CD4-positive, alpha-beta T cell treated with Interleukin-12 subunit alpha and Interleukin-12 subunit beta, for 1 hour (primary cell): ENCODE results near the gene TPCN2.
A peak's percentile ranks its signal among the peaks of the same experiment; 100 is the strongest.

ENCODE experiments used
- DNase-seq: peaks from one replicate; pipeline ENCODE4 v3.0.0-alpha.2; 2020

Gene TPCN2

GRCh38 chr11:69155302-69156234, 106.8 kb downstream of the TPCN2 start, which contains the start of gene SMIM38:
Gene SMIM38 (plus strand): TSS chr11:69155935. CDS start chr11:69157847, 1,912 bp downstream.
- no peak for DNase-seq

GRCh38 chr11:69156235-69156639, 107.5 kb downstream of the TPCN2 start:
- DNase-seq = no peak

- no peak for DNase-seq
Measured at GRCh38 chr11:69156673-69157155, 108.0 kb downstream of the TPCN2 start.

GRCh38 chr11:69157156-69157821, 108.6 kb downstream of the TPCN2 start:
- no peak for DNase-seq

DNA sequence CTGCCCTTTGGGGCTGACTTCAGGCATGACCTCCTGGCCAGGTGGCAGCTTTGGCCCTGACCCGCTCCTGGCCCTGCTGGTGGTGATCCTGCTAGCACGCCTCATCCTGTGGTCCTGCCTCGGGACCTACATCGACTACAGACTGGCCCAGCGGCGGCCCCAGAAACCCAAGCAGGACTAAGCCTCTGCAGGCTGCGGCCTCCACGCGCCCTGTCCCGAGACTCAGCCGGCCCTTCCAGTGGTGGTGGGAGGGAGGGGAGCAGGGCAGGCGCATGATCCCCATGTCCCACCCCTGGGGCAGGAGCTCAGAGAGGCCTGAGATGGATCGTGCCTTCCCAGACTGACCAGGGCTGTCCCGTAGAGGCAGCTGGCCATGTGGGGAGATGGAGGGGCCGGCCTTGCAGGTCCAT, 109.1 kb downstream of the TPCN2 start:
- no peak for DNase-seq

DNA sequence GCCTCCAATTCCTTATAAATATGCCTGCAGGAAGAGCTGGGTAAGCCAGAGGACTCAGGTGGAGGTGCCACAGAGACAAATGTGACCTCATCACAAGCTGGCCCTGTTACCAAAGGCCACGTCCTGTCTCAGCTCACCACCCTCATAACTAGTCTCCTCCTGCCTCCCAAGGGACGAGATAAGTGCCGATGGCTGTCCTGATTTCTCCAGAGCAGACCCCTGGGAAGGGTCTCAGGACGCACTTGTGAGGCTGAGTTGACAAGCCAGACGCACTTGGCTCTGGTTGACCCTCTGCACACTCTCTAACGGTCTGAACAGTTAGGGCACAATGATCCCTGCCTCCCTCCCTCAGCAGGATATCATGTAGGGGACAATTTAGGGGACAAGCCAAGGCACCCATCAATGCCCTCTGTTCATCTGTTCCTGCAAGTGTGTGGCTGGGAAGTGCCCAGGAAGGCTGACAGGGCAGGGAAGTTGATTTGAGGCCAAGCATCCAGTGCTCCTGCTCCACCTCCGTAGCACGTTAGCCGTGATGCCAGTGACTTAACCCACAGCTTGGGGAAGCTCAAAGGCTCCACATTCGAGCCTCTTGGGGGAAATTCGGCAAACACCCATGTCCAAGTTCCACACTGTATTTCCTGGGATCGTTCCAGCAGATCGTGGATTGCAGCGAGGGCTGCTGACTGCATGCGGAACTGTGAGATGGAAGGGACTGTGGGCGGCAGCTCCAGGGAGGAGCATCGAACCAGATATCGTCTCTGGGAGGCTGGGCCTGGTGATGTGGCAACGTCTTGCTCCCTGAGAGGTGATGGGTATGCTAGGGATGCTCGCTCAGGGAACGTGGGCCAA, 109.8 kb downstream of the TPCN2 start:
- no peak for DNase-seq

DNA sequence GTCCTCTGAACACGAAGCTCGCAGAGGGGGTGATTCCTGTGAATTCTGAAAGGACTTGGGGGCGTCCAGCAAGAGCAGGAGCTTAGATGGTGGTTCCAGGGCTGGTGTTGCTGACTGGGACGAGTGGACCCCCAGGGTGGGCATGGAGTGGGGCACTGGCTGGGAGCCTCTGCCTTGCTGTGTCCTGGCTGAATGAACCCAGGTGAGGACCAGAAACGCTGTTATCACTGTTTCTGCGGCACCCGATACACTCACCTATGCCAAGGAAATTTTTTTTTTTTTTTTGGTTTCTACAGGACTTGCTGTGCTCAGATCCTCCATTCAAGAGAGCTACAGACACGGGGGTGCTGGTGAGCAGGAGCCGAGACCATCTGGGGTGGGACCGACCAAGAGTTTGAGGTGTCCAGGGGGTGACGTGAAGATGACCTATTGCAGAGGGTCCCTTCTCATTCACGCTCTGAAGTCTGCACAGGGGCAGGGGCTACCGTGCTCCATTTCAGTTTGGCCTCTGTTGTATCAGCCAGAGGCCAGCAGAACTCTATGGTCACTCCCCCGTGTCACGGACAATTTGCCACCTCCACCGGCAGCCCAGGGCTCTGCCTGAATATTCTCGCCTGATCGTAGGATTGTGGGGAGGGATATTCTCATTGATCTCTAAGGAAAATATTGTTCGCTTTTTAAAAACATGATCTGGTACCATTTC, 110.6 kb downstream of the TPCN2 start:
- DNase-seq = no peak

DNA sequence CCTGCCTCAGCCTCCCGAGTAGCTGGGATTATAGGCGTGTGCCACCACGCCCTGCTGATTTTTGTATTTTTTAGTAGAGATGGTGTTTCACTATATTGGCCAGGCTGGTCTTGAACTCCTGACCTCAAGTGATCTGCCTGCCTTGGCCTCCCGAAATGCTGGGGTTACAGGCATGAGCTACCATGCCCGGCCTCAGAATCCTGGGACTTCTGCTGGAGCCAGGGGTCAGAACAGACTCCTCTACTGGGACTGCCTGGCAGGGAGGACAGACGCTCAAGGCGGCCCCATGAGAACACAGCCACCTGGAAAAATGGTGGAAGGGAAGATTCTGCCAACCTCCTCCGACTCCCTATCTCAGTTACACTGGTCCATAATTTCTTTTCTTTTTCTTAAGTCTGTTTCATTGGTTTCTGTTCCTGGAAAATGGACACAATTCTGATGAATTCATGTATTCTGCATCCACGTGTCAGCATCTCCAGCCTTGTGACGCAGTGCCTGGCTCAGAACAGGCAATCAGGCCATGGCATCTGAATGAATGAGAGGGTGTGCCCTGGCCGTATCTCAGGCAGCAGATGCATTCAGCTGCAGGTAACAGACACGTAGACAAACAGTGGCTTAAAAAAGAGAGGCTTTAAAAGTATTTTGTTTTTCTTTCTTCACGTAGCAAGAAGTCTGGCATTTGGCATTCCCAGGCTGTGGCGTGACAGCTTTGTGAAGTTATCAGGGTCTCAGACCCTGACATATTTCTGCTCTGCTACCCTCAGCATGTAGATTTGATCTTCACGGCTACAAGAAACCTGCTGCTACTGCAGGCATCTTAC, 111.8 kb downstream of the TPCN2 start:
- DNase-seq = no peak

- DNase-seq = no peak
Measured at GRCh38 chr11:69161117-69161407, 112.3 kb downstream of the TPCN2 start.

- no peak for DNase-seq
Measured at GRCh38 chr11:69162505-69162904, 113.8 kb downstream of the TPCN2 start.

DNA sequence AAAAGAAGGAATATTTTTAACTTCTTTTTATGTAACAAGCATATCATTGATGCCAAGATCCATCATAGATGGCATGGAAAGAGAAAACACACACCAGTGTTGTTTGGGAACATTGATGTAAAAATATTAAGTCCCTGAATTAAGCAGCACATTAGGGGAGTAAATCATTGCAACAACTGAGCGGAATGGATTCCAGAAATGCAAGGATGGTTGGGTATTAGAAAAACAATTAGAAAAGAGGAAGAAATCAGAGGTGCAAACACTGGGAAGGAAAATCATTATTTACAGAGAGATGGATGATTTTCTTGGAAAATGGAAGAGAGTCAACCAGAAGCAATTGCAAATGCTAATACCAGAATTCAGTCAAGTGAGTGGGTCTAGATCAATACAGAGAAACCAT, 115.1 kb downstream of the TPCN2 start:
- DNase-seq = no peak

- DNase-seq = no peak
Measured at GRCh38 chr11:69164824-69165223, 116.1 kb downstream of the TPCN2 start.

GRCh38 chr11:69165775-69166174, 117.0 kb downstream of the TPCN2 start:
- DNase-seq = no peak

- DNase-seq = peak; percentile 2
Measured at GRCh38 chr11:69166218-69167115, 117.7 kb downstream of the TPCN2 start.

- DNase-seq = no peak
Measured at GRCh38 chr11:69167130-69167915, 118.6 kb downstream of the TPCN2 start.

GRCh38 chr11:69167916-69168691, 119.4 kb downstream of the TPCN2 start:
- DNase-seq = no peak

DNA sequence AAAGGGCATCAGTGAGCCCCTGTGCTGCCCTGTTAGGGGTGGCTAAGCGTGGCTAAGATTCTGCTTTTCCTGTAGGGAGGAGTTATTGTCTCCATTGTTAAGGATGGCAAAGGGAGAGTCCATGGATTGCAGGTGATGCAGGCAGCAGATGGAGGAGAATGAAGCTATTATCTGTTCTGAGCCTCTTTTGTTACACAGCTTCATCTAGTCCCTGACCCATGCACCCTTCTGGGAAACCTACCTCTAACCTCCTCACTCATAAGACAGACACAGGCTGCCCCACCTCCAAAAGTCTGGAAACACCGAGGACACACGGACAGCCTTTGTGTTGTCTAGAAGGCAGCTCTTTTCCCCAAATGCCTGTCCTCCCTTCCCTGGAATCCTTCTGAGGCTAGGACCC, 120.7 kb downstream of the TPCN2 start:
- no peak for DNase-seq

GRCh38 chr11:69170704-69171103, 122.0 kb downstream of the TPCN2 start:
- DNase-seq = no peak
